Fibroblast of skin of right quadriceps (primary cell): ENCODE measurements around the gene NDUFAF2.
"Not testable (repeated sequence)": the region's sequence is repeated elsewhere in the genome, so short reads cannot be mapped to it uniquely, and the experiment has no call there.

Experiments
- DNase-seq: peaks from one replicate; pipeline ENCODE4 v3.0.0-alpha.2; 2013

NDUFAF2 gene

DNA sequence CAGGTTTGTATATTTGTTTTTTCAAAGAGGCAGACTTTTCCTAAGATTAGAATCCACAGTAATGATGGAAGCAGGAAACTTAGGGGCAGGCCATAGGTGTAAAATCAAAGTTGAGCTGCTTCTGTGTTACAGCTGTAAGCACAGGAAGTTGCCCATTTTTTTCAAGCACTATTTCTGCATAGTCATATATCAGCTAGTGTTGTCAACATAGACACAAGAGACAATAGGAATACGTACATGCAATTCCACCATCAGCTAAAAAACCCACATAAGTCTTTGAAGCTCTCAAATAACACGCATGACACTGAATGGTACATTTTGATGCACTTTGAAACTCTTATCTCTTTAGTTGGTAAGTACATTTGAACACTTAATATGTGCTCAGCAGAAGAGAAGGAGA lies 237.4 kb downstream of the NDUFAF2 start:
- DNase-seq, result no peak

DNA sequence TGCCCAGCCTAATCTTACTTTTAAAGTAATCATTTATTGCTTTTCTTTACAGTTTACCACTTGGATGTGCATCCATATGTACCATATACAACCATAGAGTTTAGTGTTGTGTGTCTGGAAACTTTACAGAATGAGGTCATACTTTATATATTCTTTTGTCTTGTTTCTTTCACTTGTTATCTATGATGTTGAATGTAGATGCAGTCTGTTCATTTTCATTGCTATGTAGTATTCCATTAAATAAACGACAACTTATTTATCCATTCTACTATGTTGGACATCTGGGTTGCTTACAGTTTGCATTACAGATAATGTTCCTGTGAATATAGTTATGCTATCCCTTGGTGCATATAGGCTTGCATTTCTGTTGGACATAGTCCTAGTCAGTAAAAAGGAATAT lies 238.5 kb downstream of the NDUFAF2 start:
- no peak for DNase-seq

DNA sequence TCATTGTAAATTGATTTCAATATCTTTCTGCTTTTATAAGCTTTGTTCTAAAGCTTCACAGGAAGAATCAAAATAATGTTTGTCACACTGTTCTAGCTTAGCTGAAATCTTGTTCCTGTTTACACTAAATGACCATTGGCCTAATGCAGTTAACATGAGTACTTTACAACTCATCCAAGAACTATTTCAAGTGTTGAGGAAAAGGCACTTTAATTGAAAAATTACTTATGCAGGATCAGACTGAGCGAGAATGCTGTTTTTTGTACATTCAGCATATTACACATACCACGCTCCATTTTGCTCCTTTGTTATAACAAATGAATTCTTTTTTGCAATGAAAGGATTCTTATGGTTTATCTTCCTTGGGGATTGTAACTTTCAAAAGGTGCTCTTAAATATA lies 239.7 kb downstream of the NDUFAF2 start:
- DNase-seq, result peak; percentile 58

DNA sequence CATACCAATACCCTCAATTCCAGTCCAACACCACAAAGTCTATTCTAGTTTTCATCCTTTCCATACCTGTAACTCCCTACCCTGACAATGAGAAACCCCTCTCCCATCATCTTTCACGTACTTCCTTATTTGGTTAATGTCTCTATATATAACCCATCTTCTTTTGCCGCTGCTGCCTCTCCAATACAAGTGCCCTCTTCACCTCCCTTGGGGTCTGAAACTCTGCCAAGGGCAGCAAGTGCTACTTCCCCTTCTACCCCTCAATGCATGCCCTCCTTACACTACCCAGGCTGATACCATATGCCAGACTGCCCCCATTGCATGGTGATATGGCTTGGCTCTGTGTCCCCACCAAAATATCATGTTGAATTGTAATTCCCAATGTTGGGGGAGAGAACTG lies 241.6 kb downstream of the NDUFAF2 start:
- DNase-seq, result no peak

DNA sequence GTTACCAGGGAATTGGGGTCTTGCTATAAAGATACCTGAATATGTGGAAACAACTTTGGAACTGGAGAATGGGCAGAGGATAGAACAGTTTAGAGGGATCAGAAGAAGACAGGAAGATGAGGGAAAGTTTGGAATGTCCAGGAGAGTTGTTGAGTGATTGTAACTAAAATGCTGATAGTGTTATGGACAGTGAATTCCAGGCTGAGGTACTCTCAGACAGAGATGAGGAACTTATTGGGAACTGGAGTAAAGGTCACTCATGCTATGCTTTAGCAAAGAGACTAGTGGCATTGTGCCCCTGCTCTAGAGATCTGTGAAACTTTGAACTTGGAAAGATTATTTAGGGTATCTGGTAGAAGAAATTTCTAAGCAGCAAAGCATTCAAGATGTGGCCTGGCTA lies 242.3 kb downstream of the NDUFAF2 start:
- DNase-seq, result not testable (repeated sequence)

DNA sequence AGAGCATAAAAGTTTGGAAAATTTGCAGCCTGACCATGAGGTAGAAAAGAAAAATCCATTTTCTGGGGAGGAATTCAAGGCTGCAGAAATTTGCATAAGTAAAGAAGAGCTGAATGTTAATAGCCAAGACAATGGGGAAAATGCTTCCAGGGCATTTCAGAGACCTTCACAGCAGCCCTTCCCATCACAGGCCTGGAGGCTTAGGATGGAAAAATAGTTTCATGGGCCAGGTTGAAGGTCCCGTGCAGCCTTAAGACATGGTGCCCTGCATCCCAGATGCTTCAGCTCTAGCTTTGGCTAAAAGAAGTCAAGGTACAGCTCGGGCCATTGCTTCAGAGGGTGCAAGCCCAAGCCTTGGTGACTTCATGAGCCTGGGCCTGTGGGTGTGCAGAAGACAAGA lies 242.8 kb downstream of the NDUFAF2 start:
- DNase-seq, result not testable (repeated sequence)

DNA sequence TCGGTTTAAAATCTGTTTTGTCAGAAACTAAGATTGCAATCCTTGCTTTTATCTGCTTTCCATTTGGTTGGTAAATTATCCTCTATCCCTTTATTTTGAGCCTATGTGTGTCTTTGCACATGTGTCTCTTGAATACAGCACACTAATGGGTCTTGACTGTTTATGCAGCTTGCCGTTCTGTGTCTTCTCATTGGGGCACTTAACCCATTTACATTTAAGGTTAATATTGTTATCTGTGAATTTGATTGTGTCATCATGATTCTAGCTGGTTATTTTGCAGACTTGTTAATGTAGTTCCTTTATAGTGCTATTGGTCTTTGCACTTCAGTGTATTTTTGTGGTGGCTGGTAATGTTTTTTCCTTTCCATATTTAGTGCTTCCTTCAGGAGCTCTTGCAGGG lies 253.6 kb downstream of the NDUFAF2 start:
- no peak for DNase-seq

DNA sequence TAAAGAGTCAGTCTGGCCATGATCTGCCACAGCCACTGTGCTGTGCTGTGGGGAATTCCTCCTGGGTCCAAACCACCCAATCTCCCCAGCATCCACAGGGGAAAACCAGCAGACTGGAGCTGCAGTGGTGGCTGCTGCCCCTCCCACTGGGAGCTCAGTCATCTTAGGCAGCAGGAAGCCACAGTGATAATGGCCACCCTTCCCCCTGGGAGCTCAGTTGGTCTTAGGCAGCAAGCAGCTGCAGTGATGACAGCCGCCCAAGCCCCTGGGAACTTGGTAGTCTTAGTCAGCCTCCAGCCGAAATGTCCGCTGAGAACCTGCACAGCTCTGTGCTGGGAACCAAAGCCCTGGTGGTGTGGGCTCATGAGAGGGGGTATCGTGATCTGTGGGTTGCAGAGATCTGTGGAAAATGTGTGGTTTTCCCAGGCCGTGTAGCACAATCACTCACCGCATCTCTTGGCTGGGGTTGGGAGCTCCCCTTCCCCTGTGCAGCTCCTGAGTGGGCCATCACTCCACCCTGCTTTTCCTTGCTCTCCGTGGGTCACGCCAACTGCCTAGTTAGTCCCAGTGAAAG lies 255.7 kb downstream of the NDUFAF2 start:
- DNase-seq, result peak; percentile 53

DNA sequence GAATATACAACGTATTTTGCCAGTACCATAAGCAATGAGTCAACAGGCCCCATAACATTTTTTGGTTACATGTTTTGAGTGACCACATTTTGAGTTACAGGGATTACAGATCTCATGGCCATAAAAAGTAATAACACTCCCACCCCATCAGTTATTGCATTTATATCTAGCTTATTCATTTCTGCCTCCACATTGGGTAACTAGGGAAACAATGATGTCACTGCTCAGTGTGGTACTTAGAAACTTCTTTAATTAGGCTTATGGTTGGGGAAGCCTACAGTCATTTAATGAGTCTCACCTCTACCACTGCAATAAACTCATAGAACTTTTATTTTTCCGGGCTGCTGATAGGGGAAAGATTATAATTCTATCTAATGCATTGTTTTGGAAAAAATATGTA lies 257.2 kb downstream of the NDUFAF2 start:
- peak; percentile 83 for DNase-seq
